NCI-H774 (cell line): ENCODE data around the gene BAG5.

Experiments used
- DNase-seq: peaks from one replicate; lab custom pipeline; 2025; lab: John Stamatoyannopoulos, UW

Gene BAG5

GRCh38 chr14:103563844-103564505, 1.5 kb upstream of the BAG5 start:
- DNase-seq, result no peak

- DNase-seq, result no peak
Measured at GRCh38 chr14:103563226-103563620, 766 bp upstream of the BAG5 start.

GRCh38 chr14:103562179-103562428, 353 bp downstream of the BAG5 start:
- peak; percentile 63 for DNase-seq

- no peak for DNase-seq
Measured at GRCh38 chr14:103561381-103562178, 877 bp downstream of the BAG5 start.

GRCh38 chr14:103560691-103561090, 1.8 kb downstream of the BAG5 start:
- DNase-seq, result no peak

GRCh38 chr14:103559766-103560165, 2.7 kb downstream of the BAG5 start:
- no peak for DNase-seq

- DNase-seq, result no peak
Measured at GRCh38 chr14:103558071-103558882, 4.2 kb downstream of the BAG5 start.

GRCh38 chr14:103556946-103557758, 5.3 kb downstream of the BAG5 start:
- no peak for DNase-seq

- no peak for DNase-seq
Measured at GRCh38 chr14:103555559-103556337, 6.7 kb downstream of the BAG5 start.

- DNase-seq, result no peak
Measured at GRCh38 chr14:103552846-103553210, 9.6 kb downstream of the BAG5 start.

- no peak for DNase-seq
Measured at GRCh38 chr14:103552011-103552845, 10.2 kb downstream of the BAG5 start.

GRCh38 chr14:103551338-103551762, 11.1 kb downstream of the BAG5 start:
- DNase-seq, result no peak

GRCh38 chr14:103550451-103551337, 11.8 kb downstream of the BAG5 start:
- no peak for DNase-seq

- DNase-seq, result no peak
Measured at GRCh38 chr14:103549361-103550311, 12.8 kb downstream of the BAG5 start.

- DNase-seq, result no peak
Measured at GRCh38 chr14:103548463-103549351, 13.8 kb downstream of the BAG5 start.

GRCh38 chr14:103547941-103548462, 14.5 kb downstream of the BAG5 start:
- DNase-seq, result no peak

GRCh38 chr14:103547455-103547940, 15.0 kb downstream of the BAG5 start:
- DNase-seq, result no peak
